ENCODE measurements around the gene THNSL1.

THNSL1 gene

DNA sequence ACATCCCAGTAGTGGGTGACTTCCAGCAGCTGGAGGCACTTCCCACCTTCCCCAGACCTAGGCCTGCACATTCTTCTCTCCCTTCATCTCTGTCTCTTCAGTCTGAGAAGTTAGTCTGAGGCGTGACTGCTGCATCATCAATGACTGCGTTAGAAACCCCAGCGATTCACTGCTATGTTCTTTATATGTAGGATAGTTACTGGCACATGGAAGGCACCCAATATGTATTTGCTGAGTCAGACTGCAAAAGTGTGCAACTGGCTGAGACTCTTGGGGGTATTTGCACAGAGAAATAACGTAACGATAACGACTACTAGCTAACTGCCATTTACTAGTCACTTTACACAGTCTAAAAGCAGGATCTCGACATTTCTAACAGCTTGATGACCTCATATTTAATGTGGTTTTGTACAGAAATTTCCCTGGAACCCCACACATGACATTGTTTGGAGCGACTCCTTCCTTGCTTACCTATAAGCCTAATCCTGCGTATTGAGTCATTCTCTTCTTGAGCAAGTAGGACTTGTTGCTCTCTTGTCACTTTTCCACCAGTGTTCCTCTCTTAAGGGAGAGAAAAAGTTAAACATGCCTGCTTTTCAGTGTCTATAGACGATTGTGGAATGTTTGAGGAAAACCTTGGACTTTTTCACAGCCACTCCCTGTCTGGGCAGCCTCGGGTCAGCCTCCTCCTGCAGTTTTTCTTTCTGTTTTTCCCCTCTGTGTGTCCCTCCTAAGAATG lies 45.5 kb downstream of the THNSL1 start:
- DNase-seq = no peak

DNA sequence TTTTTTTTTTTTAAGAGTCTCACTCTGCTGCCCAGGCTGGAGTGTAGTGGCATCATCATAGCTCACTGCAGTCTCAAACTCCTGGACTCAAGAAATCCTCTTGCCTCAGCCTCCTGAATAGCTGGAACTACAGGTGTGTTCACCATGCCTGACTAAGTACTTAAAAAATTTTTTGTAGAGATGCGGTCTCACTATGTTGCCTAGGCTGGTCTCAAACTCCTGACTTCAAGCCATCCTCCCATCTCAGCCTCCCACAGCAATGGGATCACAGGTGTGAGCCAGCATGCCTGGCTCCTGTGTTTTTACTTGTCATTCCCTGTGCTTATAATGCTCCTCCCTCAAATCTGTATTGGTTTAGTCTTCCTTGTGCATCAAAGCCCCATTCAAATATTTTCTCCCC lies 46.7 kb downstream of the THNSL1 start:
- no peak for DNase-seq

DNA sequence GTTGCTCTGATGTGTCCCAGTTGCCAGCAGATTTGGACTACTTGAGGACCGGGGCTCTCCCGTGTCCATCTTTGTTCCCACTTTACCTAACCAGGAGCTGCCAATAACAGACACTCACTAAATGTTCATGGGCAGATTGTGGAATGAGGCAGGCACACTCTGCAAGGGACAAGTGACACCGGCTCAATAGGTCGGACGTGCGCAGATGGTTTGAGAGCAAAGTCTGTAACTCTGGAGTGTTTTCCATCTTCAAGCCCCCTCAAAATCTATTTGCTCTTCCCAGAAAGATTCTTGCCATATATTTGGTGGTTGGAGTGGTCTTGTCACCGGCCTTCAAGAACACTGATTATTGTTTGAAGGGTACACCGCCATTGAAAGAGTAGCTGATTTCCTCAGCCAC lies 47.2 kb downstream of the THNSL1 start:
- DNase-seq = no peak

DNA sequence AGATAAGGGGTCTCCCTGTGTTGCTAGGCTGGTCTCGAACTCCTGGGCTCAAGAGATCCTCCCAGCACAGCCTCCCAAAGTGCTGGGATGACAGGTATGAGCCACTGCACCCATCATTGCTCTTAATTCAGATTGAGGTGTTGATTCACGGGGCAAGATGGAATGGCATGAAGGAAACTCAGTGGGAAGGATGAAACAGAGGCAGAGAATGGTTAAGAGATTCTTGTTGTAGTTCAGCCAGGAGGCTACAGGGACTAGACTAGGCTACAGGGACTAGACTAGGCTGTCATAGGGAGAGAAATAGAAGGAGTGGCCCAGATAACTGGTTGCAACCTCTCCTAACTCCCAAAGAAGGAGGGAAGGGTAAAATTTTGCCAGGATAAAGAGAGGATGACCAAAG lies 48.0 kb downstream of the THNSL1 start:
- DNase-seq = no peak

DNA sequence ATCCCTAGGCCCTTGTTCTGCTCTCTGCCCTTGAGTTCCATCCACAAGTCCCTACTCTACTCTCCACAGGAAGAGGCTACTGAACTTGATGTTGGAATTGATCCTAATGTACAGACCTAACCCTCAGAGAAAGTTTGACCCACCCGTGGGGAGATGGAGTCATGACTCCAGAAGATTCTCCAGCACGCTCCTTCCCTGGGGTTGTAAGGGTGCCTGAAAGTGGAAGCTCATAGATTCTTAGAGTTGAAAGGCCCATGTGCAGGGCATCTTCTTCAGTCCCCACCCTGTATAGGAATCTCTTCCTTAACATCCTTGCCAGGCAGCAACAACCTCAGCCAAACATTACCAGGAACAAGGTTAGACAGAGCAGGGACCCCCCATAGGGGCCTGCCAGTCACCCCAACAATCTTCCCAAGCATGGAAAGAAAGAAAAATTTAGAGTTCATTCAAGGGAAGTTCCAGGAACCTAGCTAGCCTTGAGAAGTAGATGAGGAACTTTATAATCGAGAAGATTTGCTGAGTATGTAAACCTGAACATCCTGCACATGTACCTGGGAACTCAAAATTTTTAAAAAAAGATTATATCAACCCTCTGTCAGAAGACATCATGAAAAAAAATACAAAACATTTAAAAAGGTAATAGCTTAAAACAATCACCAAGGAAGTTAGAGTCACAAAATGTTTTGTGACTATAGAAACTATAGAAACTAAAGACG lies 49.5 kb downstream of the THNSL1 start:
- no peak for DNase-seq

DNA sequence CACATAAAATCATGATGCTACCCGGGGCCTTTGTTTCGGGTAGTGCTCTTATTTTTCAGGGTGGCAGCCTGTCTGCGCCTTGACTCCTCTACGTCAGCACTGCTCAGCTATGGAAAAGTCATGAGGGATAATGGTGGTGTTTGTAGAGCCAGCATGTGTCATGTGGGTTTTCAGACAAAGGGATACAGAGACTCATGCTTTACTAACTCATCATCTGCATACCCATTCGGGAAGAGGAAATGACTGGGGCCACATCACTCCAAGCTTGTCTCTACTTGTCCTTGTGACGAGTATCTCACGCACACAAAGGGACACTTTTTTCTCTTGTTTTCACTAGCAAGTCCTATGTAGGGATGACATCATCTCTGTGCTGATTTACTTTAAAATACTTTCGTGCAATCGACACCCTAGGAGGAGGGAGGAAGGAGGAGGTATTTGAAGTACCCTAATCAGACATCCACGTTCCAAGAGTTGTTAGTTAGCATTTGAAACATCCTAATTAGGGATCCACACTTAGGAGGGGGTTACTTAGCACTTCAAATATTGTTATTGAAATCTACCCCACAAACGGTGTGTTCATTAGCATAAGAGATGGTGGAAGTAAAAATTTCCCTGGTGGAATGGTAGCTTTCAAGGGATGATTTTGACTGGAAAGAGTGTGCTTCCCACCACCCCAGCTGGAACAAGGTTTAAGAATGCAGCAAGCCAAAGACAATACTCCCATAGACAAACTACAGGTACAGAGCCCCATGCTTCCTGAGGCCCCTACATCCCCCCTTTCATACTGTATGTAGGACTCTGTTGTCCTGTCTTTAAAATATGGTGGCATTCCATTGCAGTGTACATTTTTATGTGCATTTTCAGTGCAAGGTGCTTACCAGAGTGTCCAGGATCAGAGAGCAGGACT lies 52.0 kb downstream of the THNSL1 start:
- no peak for DNase-seq

DNA sequence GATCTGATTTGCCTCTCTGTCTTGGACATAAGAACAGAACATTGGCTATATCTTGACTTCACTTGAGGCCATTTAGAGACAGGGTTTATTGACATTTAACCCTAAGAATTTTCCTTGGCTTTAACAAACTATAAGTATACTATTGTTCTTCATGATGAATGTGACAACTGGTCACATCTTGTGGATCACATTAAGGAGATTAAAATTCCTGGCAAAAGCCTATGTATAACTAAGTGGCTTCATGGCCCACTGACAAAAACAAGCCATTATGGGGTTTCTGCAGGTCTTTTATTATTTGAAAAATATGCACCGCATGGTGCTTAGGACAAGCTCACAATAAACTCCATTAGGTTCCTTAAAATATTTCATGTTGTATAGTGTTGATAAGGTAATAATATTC lies 54.8 kb downstream of the THNSL1 start:
- DNase-seq = no peak

DNA sequence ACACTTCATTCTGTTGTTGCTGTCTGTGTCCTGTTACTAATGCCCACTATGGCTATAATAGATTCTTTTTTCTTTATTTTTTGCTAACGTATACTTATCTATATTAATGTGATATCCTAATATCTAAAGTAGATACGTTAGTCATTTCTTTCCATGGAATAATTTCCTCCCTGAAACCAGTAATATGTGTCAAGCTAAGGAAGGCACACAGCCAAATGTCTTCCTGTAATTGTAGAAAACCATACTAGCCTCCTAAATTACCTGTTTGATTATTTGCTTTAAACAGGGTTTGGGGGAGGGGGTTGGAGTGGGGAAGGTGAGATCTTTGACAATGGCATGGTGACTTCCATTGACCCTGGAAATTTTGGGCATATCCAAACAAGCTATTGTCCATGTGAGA lies 56.4 kb downstream of the THNSL1 start:
- DNase-seq = no peak

DNA sequence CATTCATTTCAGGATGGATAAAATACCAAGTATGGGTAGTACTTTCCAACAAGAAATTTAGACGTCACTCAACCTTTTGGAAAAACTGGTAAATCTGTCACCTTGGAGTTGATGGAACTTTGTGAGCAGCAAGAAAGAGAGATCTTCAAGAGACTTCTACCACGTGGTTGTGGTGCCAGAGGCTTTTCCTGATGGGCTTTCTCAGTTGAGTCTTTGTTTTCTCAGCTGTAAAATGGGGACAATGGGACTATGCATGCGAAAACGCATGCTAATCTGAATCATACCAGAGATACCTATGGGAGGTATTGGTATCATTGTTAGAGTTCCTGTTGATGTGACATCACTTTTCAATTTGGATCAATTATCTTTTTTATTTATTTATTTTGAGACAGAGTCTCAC lies 59.4 kb downstream of the THNSL1 start:
- DNase-seq = no peak
